ENCODE data around the gene PPP3R1. TPM values are rescaled to one million over a fixed set of nuclear protein-coding genes. Genes with fewer than 3 reads are reported as not detected.

PPP3R1 gene
- polyA plus RNA-seq, 2 of the 4 experiments (the other 2 are of a cell fraction): 27.3 to 55.1 TPM

DNA sequence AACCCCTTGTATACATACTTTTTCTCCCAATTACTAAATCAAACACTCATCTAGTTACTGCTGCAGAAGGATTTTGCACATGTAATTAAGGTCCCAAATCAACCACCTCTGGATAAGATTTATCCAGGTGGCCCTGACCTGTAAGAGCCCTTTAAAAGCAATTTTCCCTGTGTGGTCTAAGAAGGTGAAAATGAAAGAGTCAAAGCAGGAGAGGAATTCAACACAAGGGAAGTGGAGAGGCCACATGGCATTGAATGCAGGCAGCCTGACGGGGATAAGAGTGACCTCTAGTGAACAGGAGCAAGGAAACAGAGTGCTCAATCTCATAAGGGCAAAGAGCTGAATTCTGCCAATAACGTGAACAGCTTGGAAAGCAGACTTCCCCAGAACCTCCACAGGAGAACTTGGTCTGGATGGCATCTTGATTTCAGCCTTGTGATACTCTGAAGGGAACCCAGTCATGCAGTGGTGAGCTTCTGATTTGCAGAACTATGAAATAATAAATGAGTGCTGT is 27.2 kb downstream of the PPP3R1 start:
- peak overlapping the region; percentile 4 to 35; a peak in 3 of 6 replicates for H3K27ac ChIP-seq
- H3K4me3 ChIP-seq: no peak overlapping the region
- H3K4me2 ChIP-seq: peak overlapping the region; percentile 49
- POLR2A ChIA-PET: interaction anchor here (0.6 to 1.0 kb wide), 2 partner anchors 27 to 68 kb away, joined by 3 to 4 read pairs; partner anchors contain the start of genes PNO1 and PPP3R1
- ATAC-seq (peak; percentile 99 to 100), DNase-seq (ENCODE audit: low read depth in 1 of 2, low spot score in 1 of 2) (peak; percentile 23 to 77), FAIRE-seq (peak; percentile 96)
- H3K9me3 ChIP-seq: peaks cover 10% of the 10 kb centered on the region; the same call in 1 of the 3 replicates
- WGBS (ENCODE audit: missing lambda C conversion rate): 9% methylated on average over 2 of the region's 2 CpGs
- CTCF ChIA-PET: interaction anchor here (0.5 to 1.7 kb wide), 25 partner anchors 9 to 216 kb away, joined by 3 to 12 read pairs (median 4); a partner anchor contains a TSS
- H3K4me1 ChIP-seq: peaks cover 8% of the 10 kb centered on the region; the same call in 2 of the 3 replicates
- TF ChIP-seq, protein P1, sequence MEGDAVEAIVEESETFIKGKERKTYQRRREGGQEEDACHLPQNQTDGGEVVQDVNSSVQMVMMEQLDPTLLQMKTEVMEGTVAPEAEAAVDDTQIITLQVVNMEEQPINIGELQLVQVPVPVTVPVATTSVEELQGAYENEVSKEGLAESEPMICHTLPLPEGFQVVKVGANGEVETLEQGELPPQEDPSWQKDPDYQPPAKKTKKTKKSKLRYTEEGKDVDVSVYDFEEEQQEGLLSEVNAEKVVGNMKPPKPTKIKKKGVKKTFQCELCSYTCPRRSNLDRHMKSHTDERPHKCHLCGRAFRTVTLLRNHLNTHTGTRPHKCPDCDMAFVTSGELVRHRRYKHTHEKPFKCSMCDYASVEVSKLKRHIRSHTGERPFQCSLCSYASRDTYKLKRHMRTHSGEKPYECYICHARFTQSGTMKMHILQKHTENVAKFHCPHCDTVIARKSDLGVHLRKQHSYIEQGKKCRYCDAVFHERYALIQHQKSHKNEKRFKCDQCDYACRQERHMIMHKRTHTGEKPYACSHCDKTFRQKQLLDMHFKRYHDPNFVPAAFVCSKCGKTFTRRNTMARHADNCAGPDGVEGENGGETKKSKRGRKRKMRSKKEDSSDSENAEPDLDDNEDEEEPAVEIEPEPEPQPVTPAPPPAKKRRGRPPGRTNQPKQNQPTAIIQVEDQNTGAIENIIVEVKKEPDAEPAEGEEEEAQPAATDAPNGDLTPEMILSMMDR (IDR thresholded peaks at IDR 0.05): peak; percentile 75
- TF ChIP-seq RAD21 (conservative IDR thresholded peaks at IDR 0.05 in 1 of 2, IDR thresholded peaks at IDR 0.05 in 1 of 2): peak; percentile 62 to 73
- TF ChIP-seq SMC3 (IDR thresholded peaks at IDR 0.05): peak; percentile 52; the same call in 2 of the 3 replicates
- TF ChIP-seq MYC (IDR thresholded peaks at IDR 0.05; ENCODE audit: borderline replicate concordance, low read length): peak; percentile 83; the same call in 1 of the 2 replicates
- TF ChIP-seq, protein P2, sequence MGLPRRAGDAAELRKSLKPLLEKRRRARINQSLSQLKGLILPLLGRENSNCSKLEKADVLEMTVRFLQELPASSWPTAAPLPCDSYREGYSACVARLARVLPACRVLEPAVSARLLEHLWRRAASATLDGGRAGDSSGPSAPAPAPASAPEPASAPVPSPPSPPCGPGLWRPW (IDR thresholded peaks at IDR 0.05): no peak
- no peak for TF ChIP-seq KDM1A (IDR thresholded peaks at IDR 0.05; ENCODE audit: low read depth)
- TF ChIP-seq FOSB (CRISPR knock-in tag; IDR thresholded peaks at IDR 0.05): no peak
- TF ChIP-seq, protein P3, sequence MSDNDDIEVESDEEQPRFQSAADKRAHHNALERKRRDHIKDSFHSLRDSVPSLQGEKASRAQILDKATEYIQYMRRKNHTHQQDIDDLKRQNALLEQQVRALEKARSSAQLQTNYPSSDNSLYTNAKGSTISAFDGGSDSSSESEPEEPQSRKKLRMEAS (IDR thresholded peaks at IDR 0.05): peak; percentile 88

DNA sequence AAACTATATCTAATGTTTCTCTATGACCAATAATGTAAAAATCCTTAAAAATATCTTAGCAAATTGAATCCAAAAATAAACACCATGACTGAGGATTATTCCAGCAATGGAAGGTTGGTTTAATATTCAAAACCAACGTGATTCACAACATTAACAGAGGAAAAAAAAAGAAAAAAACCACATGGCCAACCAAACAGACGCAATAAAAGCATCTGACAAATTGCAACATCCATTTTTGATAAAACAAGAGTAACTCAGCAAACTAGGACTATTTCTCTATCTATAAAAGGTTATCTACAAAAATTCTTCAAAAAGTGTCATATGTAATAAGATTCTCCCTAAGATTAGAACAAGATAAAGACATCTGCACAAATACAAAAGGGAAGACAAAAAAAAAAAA is 28.9 kb downstream of the PPP3R1 start:
- POLR2A ChIA-PET: no interaction called here
- no peak for FAIRE-seq
- CTCF ChIA-PET: interaction anchor here (0.6 to 1.4 kb wide), 2 partner anchors 21 to 43 kb away, joined by 3 to 5 read pairs; no protein-coding TSS in a partner anchor
- Histone ChIP-seq H3K4me2 (no peak overlapping the region), H3K9me3 (peaks cover 10% of the 10 kb centered on the region; the same call in 1 of the 3 replicates), H3K4me1 (peaks cover 21% of the 10 kb centered on the region), H3K27ac (no peak overlapping the region), H3K4me3 (no peak overlapping the region)
- 62% methylated on average over 2 of the region's 2 CpGs for WGBS (ENCODE audit: missing lambda C conversion rate)
- no peak for DNase-seq (ENCODE audit: low read depth in 1 of 2, low spot score in 1 of 2)
- TF ChIP-seq, protein P1 (IDR thresholded peaks at IDR 0.05): no peak
- TF ChIP-seq CEBPB (IDR thresholded peaks at IDR 0.05) (no peak), NFE2L2 (conservative IDR thresholded peaks at IDR 0.05; ENCODE audit: low read length) (no peak)
- ATAC-seq: no peak

DNA sequence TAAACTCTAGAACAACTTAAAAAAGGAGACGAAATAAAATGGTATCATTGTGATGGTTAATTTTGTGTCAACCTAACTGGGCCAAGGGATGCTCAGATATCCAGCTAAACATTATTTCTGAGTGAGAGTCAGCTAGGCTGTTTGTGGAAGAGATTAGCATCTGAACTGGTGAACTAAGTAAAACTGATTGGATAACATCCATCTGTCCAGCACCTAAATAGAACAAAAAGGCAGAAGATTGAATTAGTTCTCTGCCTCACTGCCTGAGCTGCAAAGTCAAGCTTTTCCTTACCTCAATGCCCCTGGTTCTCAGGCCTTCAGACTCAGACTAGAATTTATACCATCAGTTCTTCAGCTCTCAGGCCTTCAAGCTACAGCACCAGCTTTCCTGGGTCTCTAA is 30.0 kb downstream of the PPP3R1 start:
- Histone ChIP-seq H3K4me1 (peaks cover 32% of the 10 kb centered on the region), H3K4me3 (no peak overlapping the region), H3K27ac (no peak overlapping the region), H3K9me3 (peaks cover 10% of the 10 kb centered on the region; the same call in 1 of the 3 replicates), H3K4me2 (no peak overlapping the region)
- 95% methylated on average over 1 of the region's 1 CpG for WGBS (ENCODE audit: missing lambda C conversion rate)
- ChIA-PET CTCF (interaction anchor here (0.6 kb wide), 1 partner anchor 27 kb away, joined by 3 read pairs; no protein-coding TSS in a partner anchor), POLR2A (no interaction called here)
- ATAC-seq (no peak), FAIRE-seq (no peak), DNase-seq (ENCODE audit: low read depth in 1 of 2, low spot score in 1 of 2) (no peak)
- TF ChIP-seq CBX2 (IDR thresholded peaks at IDR 0.05; ENCODE audit: borderline replicate concordance, low read depth) (no peak), MYC (IDR thresholded peaks at IDR 0.05; ENCODE audit: borderline replicate concordance, low read length) (no peak), HDAC2 (IDR thresholded peaks at IDR 0.05) (no peak), KDM5A (IDR thresholded peaks at IDR 0.05) (no peak)
- TF ChIP-seq, protein P4, sequence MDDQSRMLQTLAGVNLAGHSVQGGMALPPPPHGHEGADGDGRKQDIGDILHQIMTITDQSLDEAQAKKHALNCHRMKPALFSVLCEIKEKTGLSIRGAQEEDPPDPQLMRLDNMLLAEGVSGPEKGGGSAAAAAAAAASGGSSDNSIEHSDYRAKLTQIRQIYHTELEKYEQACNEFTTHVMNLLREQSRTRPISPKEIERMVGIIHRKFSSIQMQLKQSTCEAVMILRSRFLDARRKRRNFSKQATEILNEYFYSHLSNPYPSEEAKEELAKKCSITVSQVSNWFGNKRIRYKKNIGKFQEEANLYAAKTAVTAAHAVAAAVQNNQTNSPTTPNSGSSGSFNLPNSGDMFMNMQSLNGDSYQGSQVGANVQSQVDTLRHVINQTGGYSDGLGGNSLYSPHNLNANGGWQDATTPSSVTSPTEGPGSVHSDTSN (IDR thresholded peaks at IDR 0.05): no peak
